HG03575 (cell line): Measurements from ENCODE around the gene GOLGA8J.
"Not testable (repeated sequence)": the region's sequence is repeated elsewhere in the genome, so short reads cannot be mapped to it uniquely, and the experiment has no call there.

Experiments used
- ATAC-seq: cut with Tn5 transposase; IDR thresholded peaks from one replicate; pipeline ENCODE4 v1.9.1; 2021; ENCODE audit not compliant: unreplicated experiment, insufficient number of reproducible peaks, low FRiP score; ENCODE audit errors: extremely low read depth

The GOLGA8J gene

DNA sequence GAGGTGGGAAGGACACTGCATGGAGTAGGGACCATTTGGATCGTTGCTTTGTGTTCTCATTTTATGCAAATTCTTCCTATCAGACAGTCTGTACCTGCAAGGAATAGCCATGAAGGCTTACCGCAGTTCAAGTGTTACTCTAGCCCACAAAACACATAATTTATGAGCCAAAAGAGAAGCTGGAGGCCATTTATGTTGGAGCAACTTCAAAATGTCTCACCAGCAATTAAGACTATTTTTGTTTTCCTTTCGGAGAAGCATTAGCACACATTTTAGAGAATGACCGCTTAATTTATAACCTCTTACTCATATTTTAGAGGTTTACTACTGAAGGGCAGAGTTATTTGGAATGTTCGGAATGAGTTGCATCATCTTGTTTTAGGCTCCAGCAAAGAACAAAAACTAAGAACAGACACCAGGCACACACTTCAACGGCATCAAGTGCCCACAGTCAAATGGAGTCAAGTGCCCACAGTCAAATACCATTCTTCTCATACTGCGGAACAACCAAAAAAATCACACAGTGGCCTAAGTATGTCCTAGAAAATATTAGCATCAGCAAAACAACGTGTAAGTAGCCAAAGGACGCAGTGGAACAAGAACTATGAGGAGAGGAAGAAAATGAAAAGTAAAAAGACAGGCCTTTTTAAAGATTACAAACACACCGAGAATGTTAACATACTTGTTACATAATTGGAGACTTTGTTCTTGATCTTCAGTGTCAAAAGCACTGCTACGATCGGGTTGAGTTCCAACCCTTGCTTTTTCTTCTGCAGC lies 17.5 kb upstream of the GOLGA8J start:
- no peak for ATAC-seq

DNA sequence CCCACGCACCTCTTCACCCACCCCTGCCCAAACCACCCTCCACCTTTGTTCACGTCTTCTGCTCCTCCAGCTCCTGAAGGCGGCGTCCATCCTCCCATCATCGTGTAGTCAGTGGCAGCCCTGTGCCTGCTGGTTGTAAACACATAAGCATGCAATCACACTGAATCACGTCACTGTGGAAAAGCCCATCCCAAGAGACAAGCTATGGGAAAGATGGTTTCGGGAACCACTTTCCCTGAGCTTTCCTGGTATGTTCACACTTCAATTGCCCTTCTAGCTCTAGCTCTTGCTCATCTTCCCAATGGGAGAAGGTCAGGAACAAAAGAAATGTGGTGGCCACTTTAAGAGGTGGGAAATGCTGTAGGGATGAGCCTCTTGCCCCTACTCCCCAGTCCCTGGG lies 14.4 kb upstream of the GOLGA8J start:
- ATAC-seq = no peak

GRCh38 chr15:30072630-30073029 lies 10.1 kb upstream of the GOLGA8J start:
- no peak for ATAC-seq

DNA sequence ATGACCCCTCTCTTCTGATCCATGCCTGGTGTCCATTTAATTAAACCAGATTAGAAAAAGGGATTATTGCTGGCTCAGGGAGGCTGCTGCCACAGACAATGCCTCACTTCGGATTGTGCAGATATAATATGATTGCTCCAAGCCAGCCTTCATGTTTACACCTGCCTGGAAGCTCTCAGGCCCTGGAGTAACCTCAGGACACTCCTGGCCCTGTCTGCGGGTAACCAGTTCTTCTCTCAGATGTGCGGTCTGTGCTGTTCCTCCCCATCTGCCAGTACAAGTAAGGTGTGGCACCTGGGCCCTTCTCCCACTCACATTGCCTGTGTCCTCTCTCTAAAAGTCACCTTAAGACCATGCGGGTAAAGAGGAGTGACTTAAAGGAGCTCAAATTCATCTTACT lies 8.8 kb upstream of the GOLGA8J start:
- ATAC-seq = no peak

GRCh38 chr15:30080816-30081215 lies 1.9 kb upstream of the GOLGA8J start:
- ATAC-seq = not testable (repeated sequence)

DNA sequence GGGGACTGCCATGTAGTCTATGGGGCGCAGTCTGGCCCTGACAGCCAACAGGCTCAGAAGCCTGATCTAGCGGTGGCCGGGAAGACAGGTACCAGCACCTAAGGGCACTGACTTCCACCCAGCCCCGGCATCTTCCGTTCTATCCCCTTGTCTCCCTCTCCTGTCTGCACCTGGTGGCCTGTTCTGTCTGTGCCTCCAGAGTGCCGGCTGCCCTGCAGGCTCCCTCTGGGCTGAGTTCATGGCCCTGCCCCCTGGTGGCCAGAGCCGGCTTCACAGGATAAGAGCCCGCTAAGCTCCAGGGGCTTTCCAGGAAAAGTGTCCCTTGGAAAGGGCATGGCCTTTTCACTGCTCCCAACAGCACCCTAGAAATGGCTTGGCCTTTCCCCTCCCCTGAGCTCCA lies 15.1 kb downstream of the GOLGA8J start:
- ATAC-seq = not testable (repeated sequence)

DNA sequence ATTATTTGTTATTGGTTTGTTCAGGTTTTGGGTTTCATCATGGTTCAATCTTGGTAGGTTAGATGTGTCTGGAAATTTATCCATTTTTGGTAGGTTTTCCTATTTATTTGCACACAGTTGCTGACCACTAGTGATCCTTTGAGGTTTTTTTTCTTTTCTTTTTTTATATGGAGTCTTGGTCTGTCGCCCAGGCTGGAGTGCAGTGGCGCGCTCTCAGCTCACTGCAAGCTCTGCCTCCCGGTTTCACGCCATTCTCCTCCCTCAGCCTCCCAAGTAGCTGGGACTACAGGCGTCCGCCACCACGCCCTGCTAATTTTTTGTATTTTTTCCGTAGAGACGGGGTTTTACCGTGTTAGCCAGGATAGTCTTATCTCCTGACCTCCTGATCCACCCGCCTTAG lies 20.1 kb downstream of the GOLGA8J start:
- ATAC-seq = not testable (repeated sequence)

- not testable (repeated sequence) for ATAC-seq
These were observed 21.3 kb downstream of the GOLGA8J start for GRCh38 chr15:30103941-30104507.

GRCh38 chr15:30110591-30110990 lies 27.8 kb downstream of the GOLGA8J start:
- not testable (repeated sequence) for ATAC-seq

DNA sequence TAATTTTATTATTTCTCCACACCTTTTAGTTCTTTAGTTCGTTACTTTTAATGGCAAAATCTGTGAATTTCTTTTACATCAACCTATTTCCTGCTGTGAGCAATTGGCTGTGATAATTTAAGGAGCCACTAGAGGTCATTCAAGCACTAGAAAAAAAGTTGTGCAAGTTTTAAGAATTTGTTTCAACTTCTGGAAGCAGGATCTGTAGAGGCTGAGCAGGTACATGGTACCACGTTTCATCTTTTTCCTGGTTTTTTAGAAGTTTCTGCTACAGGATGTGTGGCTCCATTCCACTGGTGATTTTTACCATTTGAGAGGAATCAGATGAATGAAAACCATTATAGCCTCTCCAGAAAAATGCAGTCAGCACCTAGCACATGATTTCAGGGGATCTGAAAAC lies 47.3 kb downstream of the GOLGA8J start:
- not testable (repeated sequence) for ATAC-seq

GRCh38 chr15:30134751-30135150 lies 52.0 kb downstream of the GOLGA8J start, which contains the start of gene GOLGA8T:
TSS of gene GOLGA8T (plus strand) at chr15:30135051. CDS start at chr15:30135149, 98 bp downstream.
- ATAC-seq = not testable (repeated sequence)
